CD8-positive, alpha-beta memory T cell (primary cell): ENCODE results near the gene GARRE1. TPM values are rescaled to one million over a fixed set of nuclear protein-coding genes. Genes with fewer than 3 reads are reported as not detected.

ENCODE experiments used
- CTCF ChIA-PET: fragments of 350-600 bp; sonication (Branson Sonifier 250); formaldehyde crosslinking; loops from one replicate; lab custom pipeline; 2021; ENCODE audit warnings: antibody characterized with exemption; lab: Charles Lee
- POLR2A ChIA-PET: fragments of 350-600 bp; sonication (Branson Sonifier 250); formaldehyde crosslinking; loops from one replicate; lab custom pipeline; 2021; ENCODE audit warnings: antibody characterized with exemption; lab: Charles Lee
- DNase-seq, 5 donors: peaks; one replicate each; pipeline versions ENCODE4 v3.0.0 to v3.0.0-alpha.2; 2020 to 2022; ENCODE audit warnings: mixed read lengths in 1 of 5
- H3K27ac ChIP-seq: one replicate; pipeline ENCODE4 v1.7.0; 2013; ENCODE audit warnings: low read depth, mild to moderate bottlenecking, low read length, moderate library complexity
- H3K27me3 ChIP-seq: 2 replicates; pipeline ENCODE4 v1.7.0; 2013; ENCODE audit warnings: low read length, mild to moderate bottlenecking; ENCODE audit not compliant: insufficient read depth, poor library complexity, severe bottlenecking
- H3K36me3 ChIP-seq: 2 replicates; pipeline ENCODE4 v1.7.0; 2013; ENCODE audit warnings: mild to moderate bottlenecking, low read length, moderate library complexity; ENCODE audit not compliant: insufficient read depth
- H3K4me1 ChIP-seq: 2 replicates; pipeline ENCODE4 v1.7.0; 2013; ENCODE audit warnings: mild to moderate bottlenecking, low read length, moderate library complexity; ENCODE audit not compliant: insufficient read depth
- H3K4me3 ChIP-seq: 2 replicates; pipeline ENCODE4 v1.7.0; 2013; ENCODE audit warnings: mild to moderate bottlenecking, low read length
- H3K9me3 ChIP-seq: 2 replicates; pipeline ENCODE4 v1.7.0; 2013; ENCODE audit warnings: mild to moderate bottlenecking, low read length
- H3K27ac Mint-ChIP-seq, 8 donors: one replicate each; pipeline ENCODE4 v1.8.0; 2020 to 2021; ENCODE audit warnings: mixed read lengths in 8 of 8, mild to moderate bottlenecking in 6 of 8, inconsistent platforms in 3 of 8, moderate library complexity in 3 of 8
- H3K27me3 Mint-ChIP-seq, 2 donors: one replicate each; pipeline ENCODE4 v1.8.0; 2020 to 2021; ENCODE audit warnings: mixed read lengths in 2 of 2, mild to moderate bottlenecking in 1 of 2, moderate library complexity in 1 of 2
- H3K36me3 Mint-ChIP-seq, 3 donors: one replicate each; pipeline ENCODE4 v1.8.0; 2020 to 2021; ENCODE audit warnings: mixed read lengths in 3 of 3, inconsistent platforms in 1 of 3, mild to moderate bottlenecking in 1 of 3
- H3K4me1 Mint-ChIP-seq, 3 donors: one replicate each; pipeline ENCODE4 v1.8.0; 2020 to 2021; ENCODE audit warnings: mixed read lengths in 3 of 3, inconsistent platforms in 1 of 3, mild to moderate bottlenecking in 1 of 3
- H3K4me3 Mint-ChIP-seq, 7 donors: one replicate each; pipeline ENCODE4 v1.8.0; 2020 to 2021; ENCODE audit warnings: mixed read lengths in 7 of 7, mild to moderate bottlenecking in 6 of 7, moderate library complexity in 4 of 7, inconsistent platforms in 2 of 7
- H3K9me3 Mint-ChIP-seq, 5 donors: one replicate each; pipeline ENCODE4 v1.8.0; 2020 to 2022; ENCODE audit warnings: mixed read lengths in 5 of 5, mild to moderate bottlenecking in 3 of 5, moderate library complexity in 2 of 5, inconsistent platforms in 1 of 5
- polyA plus RNA-seq: library from polyadenylated mRNA; unstranded; fragments of 300-500 nt; fragmentation: Illumina TruSeq; gene quantifications from one replicate; pipeline ENCODE4 v1.2.3, GENCODE V29; 2021
- total RNA-seq, 2 experiments: library from RNA; stranded (reverse); gene quantifications; one replicate each; pipeline ENCODE4 v1.2.3, GENCODE V29; 2021

Gene GARRE1
- total and polyA plus RNA-seq, 3 experiments from 2014 or later, result 6.1 to 13.5 (median 12.1) TPM

- Mint-ChIP-seq H3K9me3 (no peaks in the 10 kb centered on the region), H3K4me3 (peak overlapping the region; percentile 83 to 99 (median 91)), H3K4me1 (peaks cover 30 to 50% (median 40%) of the 10 kb centered on the region in 3 donors), H3K36me3 (peaks cover 0 to 13% (median 5%) of the 10 kb centered on the region in 3 donors), H3K27me3 (no peaks in the 10 kb centered on the region), H3K27ac (peak overlapping the region; percentile 50 to 93 (median 86))
- Histone ChIP-seq H3K27ac (peak overlapping the region; percentile 61), H3K27me3 (no peaks in the 10 kb centered on the region), H3K4me1 (peaks cover 29% of the 10 kb centered on the region), H3K36me3 (no peaks in the 10 kb centered on the region), H3K4me3 (peak overlapping the region; percentile 64), H3K9me3 (no peaks in the 10 kb centered on the region)
- DNase-seq, result peak; percentile 17 to 53 (median 31)
- ChIA-PET CTCF (no interaction called here), POLR2A (interaction anchor here (0.6 to 0.7 kb wide), 2 partner anchors 14 to 20 kb away, joined by 3 read pairs; no protein-coding TSS in a partner anchor)
Observed at GRCh38 chr19:34254698-34255432, 511 bp downstream of the GARRE1 start.

GRCh38 chr19:34255546-34255945 is 1.2 kb downstream of the GARRE1 start:
- Mint-ChIP-seq H3K27ac (peak overlapping the region; percentile 50 to 93 (median 86)), H3K36me3 (peaks cover 0 to 14% (median 3%) of the 10 kb centered on the region in 3 donors), H3K4me1 (peaks cover 31 to 53% (median 42%) of the 10 kb centered on the region in 3 donors), H3K4me3 (peak overlapping the region; percentile 76 to 91 (median 86)), H3K9me3 (no peaks in the 10 kb centered on the region), H3K27me3 (no peaks in the 10 kb centered on the region)
- no peaks in the 10 kb centered on the region for H3K9me3 ChIP-seq
- ChIA-PET CTCF (no interaction called here), POLR2A (interaction anchor here (0.7 kb wide), 1 partner anchor 14 kb away, joined by 3 read pairs; no protein-coding TSS in a partner anchor)
- H3K4me3 ChIP-seq, result peak overlapping the region; percentile 64
- no peaks in the 10 kb centered on the region for H3K27me3 ChIP-seq
- H3K36me3 ChIP-seq, result no peaks in the 10 kb centered on the region
- H3K4me1 ChIP-seq, result peaks cover 29% of the 10 kb centered on the region
- H3K27ac ChIP-seq, result peak overlapping the region; percentile 61
- no peak for DNase-seq

DNA sequence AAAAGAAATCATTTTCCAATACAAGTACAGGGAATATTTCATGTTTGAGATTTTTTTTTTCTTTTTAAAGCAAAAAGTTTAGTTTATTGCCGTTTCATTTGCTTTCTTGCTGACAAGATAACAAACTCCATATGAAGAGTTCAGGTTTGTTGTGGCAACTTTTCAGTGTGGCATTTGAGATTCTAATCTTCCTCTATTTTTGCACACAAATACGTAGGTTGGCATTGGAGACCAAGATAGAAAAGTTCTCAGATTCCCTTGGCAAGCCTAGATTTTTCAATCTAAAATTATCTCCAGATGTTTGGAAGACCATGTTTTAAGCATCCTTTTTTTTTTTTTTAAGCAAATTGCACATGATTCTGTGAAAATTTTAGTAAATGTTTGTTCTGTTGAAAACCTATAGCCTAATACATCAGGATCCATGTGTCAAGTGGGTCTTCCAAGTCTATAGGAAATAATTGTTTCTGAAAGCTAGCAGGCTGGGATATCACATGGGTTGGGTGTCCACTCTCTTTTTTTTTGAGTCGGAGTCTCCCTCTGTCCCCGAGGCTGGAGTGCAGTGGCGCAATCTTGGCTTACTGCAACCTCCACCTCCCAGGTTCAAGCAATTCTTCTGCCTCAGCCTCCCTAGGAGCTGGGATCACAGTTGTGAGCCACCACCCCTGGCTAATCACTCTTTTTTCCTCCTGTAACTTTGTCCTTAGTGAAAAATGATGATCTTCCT is 2.6 kb downstream of the GARRE1 start:
- POLR2A ChIA-PET, result interaction anchor here (0.5 to 0.7 kb wide), 2 partner anchors 10 to 12 kb away, joined by 4 read pairs; no protein-coding TSS in a partner anchor
- CTCF ChIA-PET, result interaction anchor here (0.5 kb wide), 1 partner anchor 36 kb away, joined by 3 read pairs; no protein-coding TSS in a partner anchor
- H3K4me3 Mint-ChIP-seq, result peak overlapping the region in 6 of 7 donors; percentile 34 to 91 (median 50)

DNA sequence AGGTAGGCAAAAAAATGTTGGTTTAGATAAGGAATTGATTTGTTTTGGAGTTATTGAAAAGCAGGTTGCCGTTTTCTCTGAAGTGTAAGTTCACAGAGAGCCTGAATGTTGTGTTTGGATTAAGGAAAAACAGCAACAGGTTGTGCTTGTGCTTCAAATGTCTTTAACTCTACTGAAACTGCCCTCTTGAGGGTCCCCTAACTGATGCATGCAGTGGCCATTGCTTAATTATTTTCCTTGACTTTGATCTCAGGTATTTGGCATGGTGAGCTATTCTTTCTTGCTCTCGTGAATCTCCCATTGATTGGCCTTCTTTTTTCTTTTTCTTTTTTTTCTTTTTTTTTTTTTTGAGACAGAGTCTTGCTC is 3.2 kb downstream of the GARRE1 start:
- peak overlapping the region in 5 of 7 donors; percentile 26 to 54 (median 46) for H3K4me3 Mint-ChIP-seq
- peaks cover 0 to 16% (median 5%) of the 10 kb centered on the region in 3 donors for H3K36me3 Mint-ChIP-seq
- H3K4me3 ChIP-seq, result no peak overlapping the region
- peaks cover 39 to 65% (median 52%) of the 10 kb centered on the region in 3 donors for H3K4me1 Mint-ChIP-seq
- no peaks in the 10 kb centered on the region for H3K27me3 ChIP-seq
- no peak overlapping the region for H3K27ac ChIP-seq
- H3K36me3 ChIP-seq, result no peaks in the 10 kb centered on the region
- H3K4me1 ChIP-seq, result peaks cover 42% of the 10 kb centered on the region
- H3K9me3 ChIP-seq, result no peaks in the 10 kb centered on the region
- H3K27ac Mint-ChIP-seq, result peak overlapping the region in 6 of 8 donors; percentile 30 to 63 (median 48)
- H3K9me3 Mint-ChIP-seq, result no peaks in the 10 kb centered on the region
- no peaks in the 10 kb centered on the region for H3K27me3 Mint-ChIP-seq
- DNase-seq, result no peak
- CTCF ChIA-PET, result no interaction called here
- POLR2A ChIA-PET, result interaction anchor here (0.5 kb wide), 1 partner anchor 11 kb away, joined by 4 read pairs; no protein-coding TSS in a partner anchor

More for the DNA sequence above, 2.6 kb downstream of the GARRE1 start:
- Mint-ChIP-seq H3K9me3 (no peaks in the 10 kb centered on the region), H3K27me3 (no peaks in the 10 kb centered on the region), H3K36me3 (peaks cover 0 to 16% (median 5%) of the 10 kb centered on the region in 3 donors), H3K27ac (peak overlapping the region in 6 of 8 donors; percentile 30 to 63 (median 48)), H3K4me1 (peaks cover 39 to 65% (median 52%) of the 10 kb centered on the region in 3 donors)
- Histone ChIP-seq H3K4me3 (no peak overlapping the region), H3K9me3 (no peaks in the 10 kb centered on the region), H3K27ac (no peak overlapping the region), H3K36me3 (no peaks in the 10 kb centered on the region), H3K27me3 (no peaks in the 10 kb centered on the region), H3K4me1 (peaks cover 42% of the 10 kb centered on the region)
- no peak for DNase-seq

DNA sequence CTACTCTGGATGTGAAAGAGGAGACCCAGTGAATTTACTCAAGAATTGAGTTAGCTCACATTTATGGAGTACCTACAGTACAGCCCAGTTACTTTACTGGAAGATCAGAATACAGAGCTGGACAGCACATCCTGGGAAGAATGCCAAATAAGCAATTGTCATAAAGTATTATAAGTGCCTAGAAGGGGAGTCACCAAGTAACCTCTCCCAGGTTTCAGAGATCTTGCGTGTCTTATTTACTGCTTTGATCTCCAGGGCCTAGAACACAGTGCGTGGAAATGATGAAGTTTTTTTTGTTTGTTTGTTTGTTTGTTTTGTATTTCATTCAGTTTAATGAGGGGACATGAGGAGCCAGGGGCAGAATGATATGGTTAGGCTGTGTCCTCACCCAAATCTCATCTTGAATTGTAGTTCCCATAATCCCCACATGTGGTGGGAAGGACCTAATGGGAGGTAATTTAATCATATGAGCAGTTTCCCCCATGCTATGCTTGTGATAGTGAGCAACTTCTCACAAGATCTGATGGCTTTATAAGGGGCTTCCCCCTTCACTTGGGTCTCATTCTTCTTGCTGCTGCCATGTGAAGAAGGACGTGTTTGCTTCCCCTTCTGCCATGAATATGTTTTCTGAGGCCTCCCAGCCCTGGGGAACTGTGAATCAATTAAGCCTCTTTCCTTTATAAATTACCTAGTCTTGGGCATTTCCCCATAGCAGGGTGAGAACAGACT is 5.2 kb downstream of the GARRE1 start:
- CTCF ChIA-PET, result no interaction called here
- Mint-ChIP-seq H3K36me3 (peaks cover 0 to 15% (median 5%) of the 10 kb centered on the region in 3 donors), H3K4me3 (peak overlapping the region in 2 of 7 donors; percentile 6 to 70), H3K27me3 (no peaks in the 10 kb centered on the region), H3K27ac (peak overlapping the region in 4 of 8 donors; percentile 17 to 74 (median 66)), H3K9me3 (no peaks in the 10 kb centered on the region), H3K4me1 (peaks cover 37 to 62% (median 53%) of the 10 kb centered on the region in 3 donors)
- DNase-seq, result no peak
- no peak overlapping the region for H3K27ac ChIP-seq
- peaks cover 39% of the 10 kb centered on the region for H3K4me1 ChIP-seq
- no peaks in the 10 kb centered on the region for H3K36me3 ChIP-seq
- no peaks in the 10 kb centered on the region for H3K27me3 ChIP-seq
- H3K9me3 ChIP-seq, result no peaks in the 10 kb centered on the region
- POLR2A ChIA-PET, result no interaction called here
- no peak overlapping the region for H3K4me3 ChIP-seq

DNA sequence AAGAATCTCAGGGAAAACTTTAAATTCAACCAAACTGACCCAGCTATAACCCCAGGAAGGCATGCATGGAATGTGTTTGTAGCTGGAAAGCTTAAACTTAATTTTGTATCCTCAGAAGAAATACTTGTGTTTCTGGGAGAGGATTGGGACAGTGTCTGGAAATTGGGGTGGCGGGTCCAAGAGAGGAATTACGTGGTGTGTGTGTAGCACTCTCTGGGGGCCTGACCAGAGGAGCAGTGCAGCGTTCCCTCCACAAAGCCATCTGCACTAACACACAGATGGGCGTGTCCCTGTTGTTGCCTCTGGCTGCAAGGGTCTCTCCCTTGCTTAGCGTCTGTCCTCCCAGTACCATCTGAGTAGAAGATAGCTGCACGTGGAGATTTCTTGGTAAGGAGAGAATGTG is 6.4 kb downstream of the GARRE1 start:
- Mint-ChIP-seq H3K4me1 (peaks cover 42 to 68% (median 59%) of the 10 kb centered on the region in 3 donors), H3K27ac (peak overlapping the region in 1 of 8 donors; percentile 85)
- POLR2A ChIA-PET, result no interaction called here

GRCh38 chr19:34261334-34262109 is 7.2 kb downstream of the GARRE1 start:
- Mint-ChIP-seq H3K9me3 (no peaks in the 10 kb centered on the region), H3K27ac (peak overlapping the region in 5 of 8 donors; percentile 11 to 85 (median 53))

More for the DNA sequence above, 6.4 kb downstream of the GARRE1 start:
- Histone ChIP-seq H3K4me3 (no peak overlapping the region), H3K9me3 (no peaks in the 10 kb centered on the region), H3K27me3 (no peaks in the 10 kb centered on the region), H3K27ac (no peak overlapping the region), H3K36me3 (no peaks in the 10 kb centered on the region), H3K4me1 (peaks cover 42% of the 10 kb centered on the region)
- Mint-ChIP-seq H3K27me3 (no peaks in the 10 kb centered on the region), H3K9me3 (no peaks in the 10 kb centered on the region), H3K36me3 (peaks cover 0 to 16% (median 10%) of the 10 kb centered on the region in 3 donors), H3K4me3 (no peak overlapping the region)
- CTCF ChIA-PET, result interaction anchor here (0.6 kb wide), 1 partner anchor 32 kb away, joined by 3 read pairs; no protein-coding TSS in a partner anchor
- no peak for DNase-seq

More at GRCh38 chr19:34261334-34262109, 7.2 kb downstream of the GARRE1 start:
- DNase-seq, result no peak
- ChIA-PET CTCF (interaction anchor here (0.6 kb wide), 1 partner anchor 33 kb away, joined by 3 read pairs; no protein-coding TSS in a partner anchor), POLR2A (no interaction called here)
- no peaks in the 10 kb centered on the region for H3K9me3 ChIP-seq
- peaks cover 47 to 68% (median 62%) of the 10 kb centered on the region in 3 donors for H3K4me1 Mint-ChIP-seq
- H3K4me3 ChIP-seq, result no peak overlapping the region
- no peaks in the 10 kb centered on the region for H3K27me3 Mint-ChIP-seq
- H3K4me1 ChIP-seq, result peaks cover 40% of the 10 kb centered on the region
- H3K27me3 ChIP-seq, result no peaks in the 10 kb centered on the region
- no peak overlapping the region for H3K27ac ChIP-seq
- no peaks in the 10 kb centered on the region for H3K36me3 ChIP-seq
- peak overlapping the region in 2 of 7 donors; percentile 16 to 70 for H3K4me3 Mint-ChIP-seq
- H3K36me3 Mint-ChIP-seq, result peaks cover 0 to 18% (median 12%) of the 10 kb centered on the region in 3 donors
